Stimulated activated CD8-positive, alpha-beta memory T cell treated with anti-CD3 and anti-CD28 coated beads, Interleukin-2, amount 100 ng/mL, for 48 hours (primary cell): Measurements from ENCODE around the gene USP28.
"Not testable (repeated sequence)": the region's sequence is repeated elsewhere in the genome, so short reads cannot be mapped to it uniquely, and the experiment has no call there.

Experiments
- DNase-seq, 2 donors: peaks; one replicate each; pipeline ENCODE4 v3.0.0-alpha.2; 2020; ENCODE audit warnings: low read depth in 2 of 2

The USP28 gene

GRCh38 chr11:113838005-113838404 lies 37.4 kb downstream of the USP28 start:
- no peak for DNase-seq

DNA sequence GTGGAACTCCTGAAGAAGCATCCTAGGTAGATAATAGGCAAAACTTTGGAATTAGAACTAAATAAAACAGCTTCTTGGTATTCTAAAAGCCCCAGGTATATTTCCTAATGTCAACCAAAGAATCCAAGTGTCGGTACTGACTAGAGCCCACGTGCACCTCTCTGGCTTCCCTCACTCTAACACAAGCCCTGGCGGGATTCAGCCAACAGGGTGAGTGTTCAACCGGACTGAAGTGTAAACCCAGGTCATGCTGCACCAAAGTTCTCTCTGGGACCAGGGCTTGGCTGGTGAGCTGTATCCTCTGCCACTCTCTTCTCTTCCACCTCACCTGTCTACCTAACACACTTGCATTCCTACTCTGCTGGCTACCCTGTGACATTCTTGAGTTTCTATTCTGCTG lies 40.1 kb downstream of the USP28 start:
- no peak for DNase-seq

DNA sequence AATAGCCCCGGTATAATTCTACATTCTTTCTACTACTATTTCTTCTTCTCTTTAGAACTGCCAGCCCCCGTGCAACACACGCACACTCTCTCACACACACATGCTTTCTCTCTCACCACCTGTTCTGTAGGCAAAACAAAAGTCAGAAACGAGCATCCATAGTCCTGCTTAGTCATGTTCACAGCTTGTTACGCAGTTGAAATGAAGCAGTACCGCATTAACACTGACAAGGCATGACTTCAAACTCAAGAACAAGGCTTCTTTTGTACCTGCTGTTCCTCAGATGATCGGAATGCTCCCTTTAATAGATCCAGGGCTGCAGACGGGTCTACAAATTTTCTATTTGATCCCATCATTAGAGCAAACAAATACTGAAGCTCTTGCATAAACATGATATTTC lies 42.2 kb downstream of the USP28 start:
- no peak for DNase-seq

DNA sequence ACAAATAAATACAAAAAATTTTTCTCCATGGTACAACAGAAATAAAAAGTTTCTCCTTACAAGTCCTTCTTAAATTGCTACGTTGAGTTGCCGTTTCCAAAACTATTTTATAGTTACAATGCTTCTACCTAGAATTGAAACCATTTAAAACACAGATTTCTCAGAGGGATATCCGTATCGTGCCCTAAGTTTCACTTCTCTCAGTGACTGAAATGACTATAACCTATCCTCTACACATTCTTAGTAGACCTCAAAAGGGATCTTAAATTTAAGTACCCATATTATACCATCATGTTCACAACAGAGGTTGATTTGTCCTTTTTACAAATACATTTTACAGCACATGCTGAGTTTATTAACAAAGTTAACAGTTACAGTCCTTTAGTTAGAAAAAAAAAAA lies 44.1 kb downstream of the USP28 start:
- no peak for DNase-seq

DNA sequence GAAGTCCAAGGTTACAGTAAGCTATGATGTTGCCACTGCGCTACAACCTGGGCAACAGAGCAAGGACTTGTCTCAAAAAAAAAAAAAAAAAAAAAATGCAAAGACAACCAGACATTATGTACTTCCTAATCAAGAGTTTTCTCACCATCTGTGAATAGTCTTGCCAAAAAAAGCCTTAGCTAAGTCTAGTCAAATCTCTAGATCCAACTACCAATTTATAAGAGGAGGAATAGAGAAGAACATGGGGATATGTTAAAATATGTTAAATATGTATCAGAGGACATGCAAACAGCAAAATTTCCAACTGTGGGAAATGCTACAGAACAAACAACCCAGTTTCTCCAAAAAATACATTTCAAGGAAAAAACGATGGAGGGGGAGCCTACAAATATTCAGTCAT lies 45.6 kb downstream of the USP28 start:
- DNase-seq: no peak

DNA sequence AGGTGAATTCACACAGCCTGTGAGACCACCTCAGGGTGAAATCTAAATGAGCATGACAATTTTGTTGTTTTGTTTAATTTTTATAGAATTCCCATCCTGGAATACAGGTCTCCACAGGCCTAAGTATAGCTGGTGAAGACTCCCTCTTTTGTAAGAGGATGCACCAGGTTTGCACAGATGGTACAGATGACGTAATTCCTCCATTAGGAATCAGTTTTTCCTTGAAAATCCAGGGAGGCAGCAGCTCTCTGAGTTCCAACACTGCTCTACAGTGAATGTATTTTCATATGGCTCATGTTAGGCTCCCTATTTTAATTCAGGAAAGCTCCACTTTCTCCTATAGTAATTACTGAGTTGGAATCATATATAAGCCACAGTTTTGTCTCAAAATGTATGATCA lies 47.2 kb downstream of the USP28 start:
- DNase-seq: no peak

- DNase-seq: no peak
These were observed 47.9 kb downstream of the USP28 start for GRCh38 chr11:113827477-113827876.

GRCh38 chr11:113818426-113818825 lies 56.9 kb downstream of the USP28 start:
- no peak for DNase-seq

GRCh38 chr11:113817626-113818025 lies 57.7 kb downstream of the USP28 start:
- no peak for DNase-seq

GRCh38 chr11:113817162-113817561 lies 58.2 kb downstream of the USP28 start:
- no peak for DNase-seq

DNA sequence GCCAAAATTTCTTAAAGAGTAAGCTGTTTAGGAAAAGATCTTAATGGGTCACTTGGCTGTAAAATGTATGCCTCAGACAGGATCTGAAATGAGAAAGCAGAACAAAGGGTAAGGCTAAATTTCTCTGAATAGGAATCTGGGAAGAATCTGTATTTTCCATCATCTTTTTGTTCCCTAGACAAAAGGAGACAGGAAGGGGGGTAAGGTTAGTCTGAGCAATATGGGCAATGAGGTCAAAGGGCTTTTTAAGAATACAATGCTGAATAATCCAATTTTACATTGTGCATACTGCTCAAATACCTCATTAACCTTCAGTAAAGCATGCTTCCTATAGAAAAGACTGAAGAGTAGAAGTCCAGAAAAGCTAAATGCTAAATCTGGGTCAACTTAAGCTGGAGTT lies 61.2 kb downstream of the USP28 start:
- no peak for DNase-seq

- no peak for DNase-seq
These were observed 66.4 kb downstream of the USP28 start for GRCh38 chr11:113808931-113809330.

- no peak for DNase-seq
These were observed 69.0 kb downstream of the USP28 start for GRCh38 chr11:113806406-113806805.

GRCh38 chr11:113805640-113806039 lies 69.7 kb downstream of the USP28 start:
- DNase-seq: no peak

DNA sequence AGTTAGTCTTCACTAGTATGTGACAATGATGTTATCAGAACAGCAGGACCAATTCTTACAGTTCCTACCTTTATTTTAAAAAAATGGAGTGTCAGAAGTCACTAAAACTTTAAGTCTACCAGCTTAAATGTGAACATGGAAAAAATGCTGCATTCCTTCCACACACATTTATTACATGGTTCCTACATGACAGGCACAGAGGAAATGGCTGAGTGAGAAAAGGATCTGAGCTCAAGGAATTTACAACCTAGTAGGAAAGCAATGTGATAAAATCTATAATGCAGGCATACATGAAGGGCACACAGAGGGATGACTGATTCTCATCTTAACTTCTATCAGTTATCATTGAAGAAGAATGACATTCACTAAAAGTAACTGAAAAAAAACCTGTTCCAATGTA lies 72.8 kb downstream of the USP28 start:
- DNase-seq: no peak

GRCh38 chr11:113796663-113797259 lies 78.6 kb downstream of the USP28 start:
- no peak for DNase-seq

DNA sequence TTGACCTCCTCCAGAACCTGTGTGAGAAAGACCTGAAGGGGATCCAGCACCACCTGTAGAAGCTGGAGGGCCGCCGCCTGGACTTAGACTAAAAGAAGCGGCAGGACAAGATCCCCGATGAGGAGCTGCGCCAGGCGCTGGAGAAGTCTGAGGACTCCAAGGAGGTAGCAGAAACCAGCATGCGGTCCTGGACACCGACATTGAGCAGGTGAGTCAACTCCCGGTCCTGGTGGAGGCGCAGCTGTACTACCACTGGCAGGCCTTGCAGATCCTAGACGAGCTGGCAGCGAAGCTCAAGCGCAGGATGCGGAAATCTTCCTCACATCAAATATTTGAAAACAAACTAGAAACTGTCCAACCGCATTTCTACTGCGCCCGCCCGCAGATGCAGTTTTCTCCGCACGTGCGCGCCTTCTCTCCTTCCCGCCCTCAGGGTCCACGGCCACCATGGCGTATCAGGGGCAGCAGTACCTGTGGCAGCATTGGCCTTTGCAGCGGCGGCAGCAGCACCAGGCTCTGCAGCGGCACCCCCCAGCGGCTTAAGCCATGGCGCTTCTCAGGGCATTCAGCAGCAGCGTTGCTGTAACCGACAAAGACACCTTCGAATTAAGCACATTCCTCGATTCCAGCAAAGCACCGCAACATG lies 85.6 kb downstream of the USP28 start:
- DNase-seq: no peak

DNA sequence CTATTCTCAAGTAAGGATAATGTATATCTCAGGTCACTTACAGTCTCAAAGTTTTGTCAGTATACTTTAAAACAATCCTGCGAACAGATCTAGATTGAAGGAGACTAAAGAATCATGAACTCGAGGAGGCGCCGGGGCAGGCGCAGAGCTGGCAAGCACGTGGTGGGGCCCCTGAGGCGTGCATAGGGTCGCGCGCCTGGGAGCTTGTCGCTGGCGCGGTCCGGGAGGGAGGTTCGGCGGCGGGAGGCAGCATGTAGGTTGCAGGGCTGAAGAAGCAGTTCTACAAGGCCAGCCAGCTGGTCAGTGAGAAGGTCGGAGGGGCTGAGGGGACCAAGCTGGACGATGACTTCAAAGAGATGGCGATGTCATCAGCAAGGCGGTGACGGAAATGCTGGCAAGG lies 86.4 kb downstream of the USP28 start:
- not testable (repeated sequence) for DNase-seq

- DNase-seq: no peak
These were observed 93.2 kb downstream of the USP28 start for GRCh38 chr11:113782134-113782533.

DNA sequence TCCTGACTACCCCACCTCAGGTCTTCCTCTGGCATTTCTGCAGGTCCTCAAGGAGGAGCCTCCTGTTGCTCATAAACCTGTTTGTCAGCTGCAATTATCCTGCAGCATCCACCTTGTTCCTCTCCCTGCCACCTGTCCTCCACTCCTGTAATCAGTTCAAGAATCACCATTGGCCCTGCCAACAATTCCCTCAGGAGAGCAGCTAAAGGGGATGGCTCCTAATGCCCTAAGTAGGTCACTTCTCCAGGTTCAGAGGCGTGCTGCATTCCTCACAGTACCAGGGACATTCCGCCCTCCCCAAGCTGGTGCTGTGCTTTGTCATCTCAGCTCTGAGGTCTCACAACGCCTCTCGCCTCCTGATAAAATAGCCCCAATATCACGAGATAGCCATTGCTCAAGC lies 93.7 kb downstream of the USP28 start:
- no peak for DNase-seq

DNA sequence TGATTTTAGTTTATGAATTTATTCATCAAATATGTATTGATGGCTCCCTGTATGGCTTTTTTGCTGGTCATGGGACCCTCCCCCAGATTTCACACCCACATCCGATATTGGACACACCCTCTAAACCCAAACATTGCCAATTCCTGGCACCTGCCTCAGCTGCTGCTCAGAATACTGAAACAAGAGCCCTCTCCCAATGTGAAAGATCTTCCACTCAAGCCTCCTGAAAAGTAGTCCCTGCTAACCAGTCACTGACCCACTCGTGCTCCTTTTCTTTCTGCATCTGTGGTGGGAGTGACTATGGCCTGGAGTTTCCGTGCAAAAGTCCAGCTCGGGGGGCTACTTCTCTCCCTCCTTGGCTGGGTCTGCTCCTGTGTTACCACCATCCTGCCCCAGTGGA lies 95.9 kb downstream of the USP28 start, which contains the start of gene CLDN25:
CLDN25 (plus strand) TSS at position 301 of the 400 bp plus-strand sequence; CDS start at position 301, 0 bp downstream.
- DNase-seq: no peak

DNA sequence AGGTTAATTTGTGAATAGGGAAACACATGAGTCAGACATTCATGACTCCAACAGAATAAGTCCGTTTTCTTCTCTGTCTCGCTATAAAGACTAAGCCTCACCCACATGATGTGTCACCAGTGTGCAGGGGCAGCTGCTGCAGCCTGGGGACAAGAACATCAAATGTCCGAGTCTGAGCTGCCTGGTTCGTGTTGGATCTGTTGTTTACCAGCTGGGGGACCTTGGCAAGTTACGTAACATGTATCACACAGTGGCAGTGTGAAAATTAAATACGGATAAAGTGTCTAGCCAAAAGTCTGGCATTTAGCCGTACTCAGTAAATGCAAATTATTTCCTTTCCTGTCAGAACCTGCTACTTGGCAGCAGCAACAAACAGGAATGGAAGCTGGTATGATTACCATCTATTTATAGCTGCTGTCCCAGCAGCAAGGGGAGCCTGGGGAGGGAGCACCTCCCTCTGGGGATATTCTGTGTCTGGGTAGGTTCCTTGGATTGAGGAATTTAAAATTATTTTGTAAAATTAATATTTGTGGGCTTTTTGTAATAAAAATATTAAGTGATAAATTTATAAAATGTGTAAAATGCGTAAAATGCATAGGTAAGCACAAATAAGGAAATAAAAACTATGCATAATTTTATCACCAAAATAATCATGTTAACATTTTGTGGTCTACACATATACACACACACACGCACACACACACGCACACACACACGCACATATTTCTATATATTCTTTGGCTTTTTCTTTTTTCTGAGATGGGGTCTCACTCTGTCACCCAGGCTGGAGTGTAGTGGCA lies 97.1 kb downstream of the USP28 start:
- DNase-seq: no peak

DNA sequence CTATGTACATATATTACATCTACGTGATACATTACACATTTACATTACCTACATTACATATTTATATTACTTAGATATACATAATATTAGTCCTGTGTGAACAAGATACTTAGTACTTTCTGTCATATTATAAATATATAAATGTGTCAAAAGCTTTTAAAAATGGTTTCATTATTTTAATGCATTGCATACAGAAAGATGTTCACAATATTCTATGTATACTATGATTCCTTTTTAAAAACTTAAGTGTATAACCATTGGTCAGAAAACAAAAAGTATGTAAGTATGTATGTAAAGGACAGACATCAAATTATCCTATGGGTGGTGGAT lies 101.2 kb downstream of the USP28 start:
- no peak for DNase-seq
